Measurements from ENCODE around the gene HNRNPUL1.
"Not testable (repeated sequence)": the region's sequence is repeated elsewhere in the genome, so short reads cannot be mapped to it uniquely, and the experiment has no call there.

HNRNPUL1 gene

GRCh38 chr19:41263850-41264580 is at the start of gene HNRNPUL1:
Gene HNRNPUL1 (plus strand): TSS chr19:41264372. CDS start chr19:41264504, 132 bp downstream.
- peak; percentile 99 for DNase-seq

GRCh38 chr19:41217741-41218140 is 46.4 kb upstream of the HNRNPUL1 start:
- DNase-seq, result no peak

GRCh38 chr19:41218249-41218614 is 45.9 kb upstream of the HNRNPUL1 start:
- no peak for DNase-seq

GRCh38 chr19:41218615-41219507 is 45.3 kb upstream of the HNRNPUL1 start, which contains the start of gene AXL:
Gene AXL (plus strand): TSS chr19:41219223. CDS start chr19:41219393, 170 bp downstream.
- peak; percentile 17 for DNase-seq

GRCh38 chr19:41219924-41220567 is 44.1 kb upstream of the HNRNPUL1 start:
- no peak for DNase-seq

GRCh38 chr19:41220811-41221210 is 43.4 kb upstream of the HNRNPUL1 start:
- DNase-seq, result no peak

GRCh38 chr19:41221514-41222205 is 42.5 kb upstream of the HNRNPUL1 start:
- DNase-seq, result no peak

GRCh38 chr19:41222240-41222639 is 41.9 kb upstream of the HNRNPUL1 start:
- DNase-seq, result no peak

- DNase-seq, result no peak
Measured at GRCh38 chr19:41223431-41224234, 40.5 kb upstream of the HNRNPUL1 start.

GRCh38 chr19:41224632-41225031 is 39.5 kb upstream of the HNRNPUL1 start:
- DNase-seq, result no peak

GRCh38 chr19:41225238-41226052 is 38.7 kb upstream of the HNRNPUL1 start:
- peak; percentile 72 for DNase-seq

- peak; percentile 55 for DNase-seq
Measured at GRCh38 chr19:41226053-41226873, 37.9 kb upstream of the HNRNPUL1 start.

- peak; percentile 26 for DNase-seq
Measured at GRCh38 chr19:41226874-41227390, 37.2 kb upstream of the HNRNPUL1 start.

- DNase-seq, result no peak
Measured at GRCh38 chr19:41228486-41228885, 35.7 kb upstream of the HNRNPUL1 start.

- not testable (repeated sequence) for DNase-seq
Measured at GRCh38 chr19:41229338-41229737, 34.8 kb upstream of the HNRNPUL1 start.

- no peak for DNase-seq
Measured at GRCh38 chr19:41230067-41230857, 33.9 kb upstream of the HNRNPUL1 start.

GRCh38 chr19:41232686-41233085 is 31.5 kb upstream of the HNRNPUL1 start:
- no peak for DNase-seq

GRCh38 chr19:41233748-41234240 is 30.4 kb upstream of the HNRNPUL1 start:
- no peak for DNase-seq
